Psoas muscle (tissue), 8 donors: ENCODE results near the gene DEDD2. TPM values are rescaled to one million over a fixed set of nuclear protein-coding genes. Genes with fewer than 3 reads are reported as not detected.

Experiments
- ATAC-seq, 4 donors: fragments of 200-7000 bp; cut with Tn5 transposase; one replicate each; pipeline ENCODE4 v1.9.1; 2020; ENCODE audit warnings: moderate library complexity in 3 of 4, mild to moderate bottlenecking in 2 of 4
- DNase-seq, 2 donors: peaks; one replicate each; pipeline ENCODE4 v3.0.0-alpha.2; 2020
- H3K27ac ChIP-seq: fragments of 200-600 bp; one replicate; pipeline ENCODE4 v1.8.0; 2022
- H3K27me3 ChIP-seq, 3 donors: fragments of 200-600 bp in 1 of 3; one replicate each; pipeline versions ENCODE4 v1.6.1 to v1.8.0; 2013 to 2022; ENCODE audit warnings: low read length in 2 of 3, mild to moderate bottlenecking in 2 of 3, moderate library complexity in 1 of 3; ENCODE audit not compliant: insufficient read depth in 3 of 3
- H3K36me3 ChIP-seq, 2 donors: fragments of 200-600 bp in 1 of 2; one replicate each; pipeline versions ENCODE4 v1.6.1 to v1.8.0; 2013 to 2022; ENCODE audit warnings: low read depth in 1 of 2, mild to moderate bottlenecking in 1 of 2, moderate library complexity in 1 of 2; ENCODE audit not compliant: insufficient read depth in 1 of 2
- H3K4me1 ChIP-seq: fragments of 200-600 bp; one replicate; pipeline ENCODE4 v1.8.0; 2022
- H3K4me3 ChIP-seq: fragments of 200-600 bp; one replicate; pipeline ENCODE4 v1.8.0; 2022; ENCODE audit warnings: mild to moderate bottlenecking
- H3K9me3 ChIP-seq: fragments of 200-600 bp; one replicate; pipeline ENCODE4 v1.8.0; 2022
- CTCF ChIP-seq: fragments of 200-600 bp; IDR thresholded peaks from one replicate; pipeline ENCODE4 v1.8.0; 2022; ENCODE audit warnings: antibody characterized with exemption
- WGBS, 3 donors: extraction: QIAGEN DNeasy Blood & Tissue Kit; methylation state at CpG; one replicate each; pipeline versions ENCODE4 v1.1.6 to v1.1.7; 2013; 5-methylcytosine and 5-hydroxymethylcytosine counted together
- intact Hi-C, 2 donors: fragments of 100-400 bp; cut with DNase I; formaldehyde crosslinking; loops; one replicate each; pipeline versions ENCODE4 v1.11.0 to v1.14.2; 2022
- polyA plus RNA-seq, 3 donors: library from polyadenylated mRNA; stranded (reverse); fragments of 200-250 nt; gene quantifications; one replicate each; pipeline ENCODE4 v1.2.3, GENCODE V29; 2013
- total RNA-seq, 4 donors: library from RNA; stranded (reverse); fragmentation: NEBNext Ultra II Directional in 2 of 4; extraction: Animal tissue kit (Norgen Biotek cat#: 25700) in 2 of 4; gene quantifications; one replicate each; pipeline versions ENCODE4 v1.2.1 to v1.2.4, GENCODE V29; 2021 to 2023
- donor health status: healthy with polysubstance abuse.
- donor health status: DM: no; HTN: no; CAD: no; lungs with moderate emphysema.
- donor health status: Bipolar disorder and iron deficiency.
- donor health status: healthy.
- donor health status: DM: yes; HTN: yes; CAD: no.
- donor health status: DM: no; HTN: no; CAD: no.
- donor health status: DM: no; HTN: no; CAD: no.
- donor health status: DM: yes; HTN: yes; CAD: no.

DEDD2 gene
- total and polyA plus RNA-seq, 7 donors, result 8.8 to 26.1 (median 12.1) TPM

GRCh38 chr19:42200116-42200715 is 17.3 kb downstream of the DEDD2 start:
- Histone ChIP-seq H3K4me3 (no peak overlapping the region), H3K9me3 (no peaks in the 10 kb centered on the region), H3K27ac (no peak overlapping the region), H3K4me1 (no peaks in the 10 kb centered on the region), H3K36me3 (peaks cover 0 to 73% of the 10 kb centered on the region in 2 donors), H3K27me3 (no peaks in the 10 kb centered on the region)
- no peak for TF ChIP-seq CTCF
- ATAC-seq (no peak), DNase-seq (no peak)
- intact Hi-C loops, result no loop called here
- 85 to 93% (median 88%) methylated on average over 5 of the region's 5 CpGs for WGBS, 3 donors

GRCh38 chr19:42199440-42200115 is 17.9 kb downstream of the DEDD2 start:
- H3K4me1 ChIP-seq, result no peaks in the 10 kb centered on the region
- intact Hi-C loops, result no loop called here
- no peak overlapping the region for H3K4me3 ChIP-seq

GRCh38 chr19:42198676-42199439 is 18.6 kb downstream of the DEDD2 start:
- no peak overlapping the region for H3K4me3 ChIP-seq
- H3K36me3 ChIP-seq, result peaks cover 0 to 60% of the 10 kb centered on the region in 2 donors
- ATAC-seq, result peak in 1 of 4 donors; percentile 24
- H3K27ac ChIP-seq, result no peak overlapping the region
- DNase-seq, result no peak
- no peaks in the 10 kb centered on the region for H3K27me3 ChIP-seq
- no peaks in the 10 kb centered on the region for H3K9me3 ChIP-seq
- TF ChIP-seq CTCF, result no peak
- 59 to 70% (median 64%) methylated on average over 7 of the region's 7 CpGs for WGBS, 3 donors
- no peaks in the 10 kb centered on the region for H3K4me1 ChIP-seq
- intact Hi-C loops, result no loop called here

More at GRCh38 chr19:42199440-42200115, 17.9 kb downstream of the DEDD2 start:
- no peak for TF ChIP-seq CTCF
- no peaks in the 10 kb centered on the region for H3K9me3 ChIP-seq
- peak; percentile 43 to 66 for DNase-seq
- H3K27me3 ChIP-seq, result no peaks in the 10 kb centered on the region
- no peak overlapping the region for H3K27ac ChIP-seq
- WGBS, 3 donors, result 70 to 85% (median 85%) methylated on average over 18 to 32 of the region's 32 CpGs
- peak in 3 of 4 donors; percentile 24 to 32 (median 24) for ATAC-seq
- H3K36me3 ChIP-seq, result peaks cover 0 to 66% of the 10 kb centered on the region in 2 donors

- no peak for TF ChIP-seq CTCF
- Histone ChIP-seq H3K27ac (no peak overlapping the region), H3K27me3 (no peaks in the 10 kb centered on the region), H3K4me3 (no peak overlapping the region), H3K4me1 (no peaks in the 10 kb centered on the region), H3K9me3 (peaks cover 6% of the 10 kb centered on the region), H3K36me3 (peaks cover 0 to 46% of the 10 kb centered on the region in 2 donors)
- DNase-seq (no peak), ATAC-seq (no peak)
- intact Hi-C loops, result no loop called here
- WGBS, 3 donors, result 47 to 52% (median 47%) methylated on average over 5 of the region's 5 CpGs
Observed at GRCh38 chr19:42197375-42197817, 20.1 kb downstream of the DEDD2 start.
